GM18526 (cell line): ENCODE measurements around the gene XRRA1.

Experiments
- POLR2A ChIP-seq: IDR thresholded peaks from 3 replicates; pipeline ENCODE4 v1.6.1; 2011; ENCODE audit not compliant: insufficient read length; ENCODE audit errors: extremely low read depth

The XRRA1 gene

GRCh38 chr11:74860743-74861142, 88.1 kb downstream of the XRRA1 start:
- no peak for TF ChIP-seq POLR2A

GRCh38 chr11:74853223-74853622, 95.7 kb downstream of the XRRA1 start:
- TF ChIP-seq POLR2A, result no peak

- no peak for TF ChIP-seq POLR2A
Observed at GRCh38 chr11:74849525-74850391, 99.1 kb downstream of the XRRA1 start.

- TF ChIP-seq POLR2A, result no peak
Observed at GRCh38 chr11:74847895-74848294, 101.0 kb downstream of the XRRA1 start.

GRCh38 chr11:74847395-74847794, 101.5 kb downstream of the XRRA1 start:
- TF ChIP-seq POLR2A, result no peak

- no peak for TF ChIP-seq POLR2A
Observed at GRCh38 chr11:74846770-74847169, 102.1 kb downstream of the XRRA1 start.

- TF ChIP-seq POLR2A, result no peak
Observed at GRCh38 chr11:74845978-74846517, 102.8 kb downstream of the XRRA1 start.

- no peak for TF ChIP-seq POLR2A
Observed at GRCh38 chr11:74844865-74845264, 104.0 kb downstream of the XRRA1 start.

- TF ChIP-seq POLR2A, result no peak
Observed at GRCh38 chr11:74844072-74844471, 104.8 kb downstream of the XRRA1 start.

- no peak for TF ChIP-seq POLR2A
Observed at GRCh38 chr11:74842967-74843366, 105.9 kb downstream of the XRRA1 start.

GRCh38 chr11:74840486-74840885, 108.4 kb downstream of the XRRA1 start:
- no peak for TF ChIP-seq POLR2A

GRCh38 chr11:74839971-74840370, 108.9 kb downstream of the XRRA1 start:
- TF ChIP-seq POLR2A, result no peak

- TF ChIP-seq POLR2A, result no peak
Observed at GRCh38 chr11:74839446-74839845, 109.4 kb downstream of the XRRA1 start.

- no peak for TF ChIP-seq POLR2A
Observed at GRCh38 chr11:74838188-74838587, 110.7 kb downstream of the XRRA1 start.

GRCh38 chr11:74837191-74837590, 111.7 kb downstream of the XRRA1 start:
- TF ChIP-seq POLR2A, result no peak

- no peak for TF ChIP-seq POLR2A
Observed at GRCh38 chr11:74826901-74827300, 122.0 kb downstream of the XRRA1 start.

GRCh38 chr11:74824285-74824982, 124.5 kb downstream of the XRRA1 start:
- no peak for TF ChIP-seq POLR2A

- TF ChIP-seq POLR2A, result no peak
Observed at GRCh38 chr11:74822170-74822569, 126.7 kb downstream of the XRRA1 start.
